Measurements from ENCODE around the gene TP73. TPM values are rescaled to one million over a fixed set of nuclear protein-coding genes. Genes with fewer than 3 reads are reported as not detected.
"Not testable (repeated sequence)": the region's sequence is repeated elsewhere in the genome, so short reads cannot be mapped to it uniquely, and the experiment has no call there.

Gene TP73
- total RNA-seq, 1 donor from 2014 or later = under 0.01 TPM

GRCh38 chr1:3705341-3705950 lies 53.1 kb downstream of the TP73 start:
- no peak for DNase-seq (ENCODE audit: low read depth, low spot score)

- DNase-seq (ENCODE audit: low read depth, low spot score) = no peak
Measured at GRCh38 chr1:3706651-3707297, 54.5 kb downstream of the TP73 start.

- DNase-seq (ENCODE audit: low read depth, low spot score) = no peak
Measured at GRCh38 chr1:3707298-3707938, 55.1 kb downstream of the TP73 start.

GRCh38 chr1:3707939-3708328 lies 55.6 kb downstream of the TP73 start:
- DNase-seq (ENCODE audit: low read depth, low spot score) = no peak

GRCh38 chr1:3708791-3709190 lies 56.5 kb downstream of the TP73 start:
- DNase-seq (ENCODE audit: low read depth, low spot score) = no peak

GRCh38 chr1:3710251-3710650 lies 57.9 kb downstream of the TP73 start:
- no peak for DNase-seq (ENCODE audit: low read depth, low spot score)

GRCh38 chr1:3711381-3711779 lies 59.1 kb downstream of the TP73 start:
- no peak for DNase-seq (ENCODE audit: low read depth, low spot score)

- DNase-seq (ENCODE audit: low read depth, low spot score) = no peak
Measured at GRCh38 chr1:3711780-3712451, 59.6 kb downstream of the TP73 start.

GRCh38 chr1:3712573-3713535 lies 60.5 kb downstream of the TP73 start:
- DNase-seq (ENCODE audit: low read depth, low spot score) = no peak

GRCh38 chr1:3713840-3714239 lies 61.5 kb downstream of the TP73 start:
- DNase-seq (ENCODE audit: low read depth, low spot score) = no peak

- no peak for DNase-seq (ENCODE audit: low read depth, low spot score)
Measured at GRCh38 chr1:3714284-3714741, 62.0 kb downstream of the TP73 start.

GRCh38 chr1:3714814-3715213 lies 62.5 kb downstream of the TP73 start:
- no peak for DNase-seq (ENCODE audit: low read depth, low spot score)

- no peak for DNase-seq (ENCODE audit: low read depth, low spot score)
Measured at GRCh38 chr1:3716351-3716750, 64.0 kb downstream of the TP73 start.

GRCh38 chr1:3717041-3717714 lies 64.9 kb downstream of the TP73 start:
- DNase-seq (ENCODE audit: low read depth, low spot score) = no peak

GRCh38 chr1:3717715-3718601 lies 65.6 kb downstream of the TP73 start:
- no peak for DNase-seq (ENCODE audit: low read depth, low spot score)

- DNase-seq (ENCODE audit: low read depth, low spot score) = no peak
Measured at GRCh38 chr1:3718764-3719163, 66.4 kb downstream of the TP73 start.

GRCh38 chr1:3721955-3722465 lies 69.7 kb downstream of the TP73 start:
- DNase-seq (ENCODE audit: low read depth, low spot score) = no peak

GRCh38 chr1:3722846-3723245 lies 70.5 kb downstream of the TP73 start:
- DNase-seq (ENCODE audit: low read depth, low spot score) = no peak

GRCh38 chr1:3724416-3725030 lies 72.2 kb downstream of the TP73 start:
- DNase-seq (ENCODE audit: low read depth, low spot score) = not testable (repeated sequence)
